Fibroblast of lung (primary cell): Measurements from ENCODE around the gene SLC16A5. TPM values are rescaled to one million over a fixed set of nuclear protein-coding genes. Genes with fewer than 3 reads are reported as not detected.

Source experiments
- DNase-seq, 2 donors: peaks; one replicate each; pipeline versions ENCODE4 v3.0.0 to v3.0.0-alpha.2; 2010; ENCODE audit warnings: low read depth in 2 of 2
- H2AFZ ChIP-seq: 2 replicates; pipeline ENCODE4 v1.5.1; 2012; ENCODE audit warnings: low read length, control low read depth, inconsistent platforms
- H3K27ac ChIP-seq: 2 replicates; pipeline ENCODE4 v1.5.1; 2011; ENCODE audit warnings: low read length, control low read depth; ENCODE audit not compliant: insufficient read depth
- H3K27me3 ChIP-seq: 2 replicates; pipeline ENCODE4 v1.5.1; 2011; ENCODE audit warnings: mild to moderate bottlenecking, low read length; ENCODE audit not compliant: control insufficient read depth, insufficient read depth
- H3K36me3 ChIP-seq: 2 replicates; pipeline ENCODE4 v1.5.1; 2011; ENCODE audit warnings: low read length; ENCODE audit not compliant: control insufficient read depth, insufficient read depth
- H3K4me1 ChIP-seq: 2 replicates; pipeline ENCODE4 v1.5.1; 2011; ENCODE audit warnings: low read length; ENCODE audit not compliant: control insufficient read depth, insufficient read depth; ENCODE audit errors: extremely low read depth
- H3K4me2 ChIP-seq: 2 replicates; pipeline ENCODE4 v1.5.1; 2011; ENCODE audit warnings: low read length, control low read depth; ENCODE audit not compliant: insufficient read depth; ENCODE audit errors: extremely low read depth
- H3K4me3 ChIP-seq, 4 experiments: fragments of 200-600 bp in 1 of 4; sonication (generic) in 1 of 4; replicated peaks in 1 of 4; 2 replicates each; pipeline ENCODE4 v1.5.1; 2011 to 2016; ENCODE audit warnings: low read length in 4 of 4, low read depth in 3 of 4, mild to moderate bottlenecking in 3 of 4, control low read depth in 2 of 4, inconsistent platforms in 1 of 4, mixed read lengths in 1 of 4; ENCODE audit not compliant: insufficient read depth in 1 of 4; ENCODE audit errors: control extremely low read depth in 1 of 4
- H3K79me2 ChIP-seq: 2 replicates; pipeline ENCODE4 v1.5.1; 2012; ENCODE audit warnings: mild to moderate bottlenecking, low read length, inconsistent platforms; ENCODE audit not compliant: control insufficient read depth, insufficient read depth
- H3K9ac ChIP-seq: 2 replicates; pipeline ENCODE4 v1.5.1; 2011; ENCODE audit warnings: mild to moderate bottlenecking, low read length, control low read depth; ENCODE audit not compliant: insufficient read depth
- H3K9me3 ChIP-seq: 2 replicates; pipeline ENCODE4 v1.5.1; 2012; ENCODE audit warnings: low read depth, low read length; ENCODE audit not compliant: control insufficient read depth, insufficient read depth
- H4K20me1 ChIP-seq: 2 replicates; pipeline ENCODE4 v1.5.1; 2011; ENCODE audit warnings: low read length; ENCODE audit not compliant: control insufficient read depth, insufficient read depth; ENCODE audit errors: extremely low read depth
- EZH2 ChIP-seq: IDR thresholded peaks from 2 replicates; pipeline ENCODE4 v1.5.1; 2012; ENCODE audit warnings: low read length, control low read depth, mild to moderate bottlenecking; ENCODE audit errors: missing control alignments
- polyA plus RNA-seq, 2 donors: library from polyadenylated mRNA; depleted of rRNA in 1 of 2; stranded (reverse) in 1 of 2; unstranded in 1 of 2; fragments of >200 nt; gene quantifications; 2 replicates each; pipeline ENCODE4 v1.2.1, GENCODE V29; 2011 to 2012; ENCODE audit warnings: missing spikeins in 1 of 2
- total RNA-seq: library from RNA; depleted of rRNA; stranded (reverse); fragments of >200 nt; gene quantifications from 2 replicates; pipeline ENCODE4 v1.2.1, GENCODE V29; 2014
- TF ChIP-seq, protein P1 (sequence below), 2 donors: IDR thresholded peaks in 1 of 2; conservative IDR thresholded peaks in 1 of 2; 1 replicate in 1 of 2; 2 replicates in 1 of 2; pipeline ENCODE4 v1.5.1; 2011 to 2012; ENCODE audit warnings: low read length in 2 of 2, control low read depth in 1 of 2, inconsistent platforms in 1 of 2, low read depth in 1 of 2, mild to moderate bottlenecking in 1 of 2

SLC16A5 gene
- total and polyA plus RNA-seq, 2 donors (not counting 1 experiment from before 2014, with no cell fraction given) = 1.5 to 8.4 TPM

DNA sequence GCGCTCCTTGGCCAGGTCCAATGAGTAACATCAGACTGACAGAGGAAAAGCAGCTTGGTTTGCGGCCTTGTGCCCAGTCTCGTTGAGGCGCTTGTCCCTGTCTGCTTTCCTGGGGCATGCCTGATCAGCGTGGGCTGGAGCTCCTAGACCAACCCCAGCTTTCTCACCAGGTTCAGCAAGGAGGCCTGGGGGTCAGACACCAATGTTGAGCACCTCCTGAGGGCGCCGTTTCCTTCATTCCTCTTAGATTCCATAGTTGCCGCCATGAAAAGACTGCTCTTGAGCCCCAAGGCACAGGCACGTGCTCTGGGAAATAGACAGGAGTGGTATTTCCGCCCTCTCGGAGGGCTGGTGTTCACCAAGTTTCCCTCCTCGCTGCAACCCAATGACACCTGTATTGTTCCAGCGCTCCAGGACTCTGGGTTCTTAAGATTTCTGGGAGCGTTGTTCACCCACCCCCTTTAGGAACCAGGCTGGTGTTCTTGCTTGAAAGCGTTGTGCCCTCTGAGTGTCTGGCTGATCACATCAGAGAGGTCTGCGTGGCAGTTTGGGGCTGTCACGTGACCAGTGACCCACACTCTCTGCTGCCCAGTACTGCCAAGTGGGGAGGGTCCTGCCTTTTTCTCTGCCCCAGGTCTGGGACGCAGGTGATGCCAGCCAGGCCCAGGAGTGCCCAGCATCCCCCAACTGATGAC lies 22.7 kb upstream of the SLC16A5 start:
- Histone ChIP-seq H3K9ac (no peak overlapping the region), H3K4me2 (no peak overlapping the region), H3K4me1 (no peaks in the 10 kb centered on the region), H3K27me3 (no peaks in the 10 kb centered on the region), H3K4me3 (no peak overlapping the region), H2AFZ (no peak overlapping the region), H3K27ac (no peak overlapping the region), H3K79me2 (no peaks in the 10 kb centered on the region), H3K36me3 (peaks cover 21% of the 10 kb centered on the region), H4K20me1 (no peaks in the 10 kb centered on the region), H3K9me3 (no peaks in the 10 kb centered on the region)
- TF ChIP-seq, protein P1, sequence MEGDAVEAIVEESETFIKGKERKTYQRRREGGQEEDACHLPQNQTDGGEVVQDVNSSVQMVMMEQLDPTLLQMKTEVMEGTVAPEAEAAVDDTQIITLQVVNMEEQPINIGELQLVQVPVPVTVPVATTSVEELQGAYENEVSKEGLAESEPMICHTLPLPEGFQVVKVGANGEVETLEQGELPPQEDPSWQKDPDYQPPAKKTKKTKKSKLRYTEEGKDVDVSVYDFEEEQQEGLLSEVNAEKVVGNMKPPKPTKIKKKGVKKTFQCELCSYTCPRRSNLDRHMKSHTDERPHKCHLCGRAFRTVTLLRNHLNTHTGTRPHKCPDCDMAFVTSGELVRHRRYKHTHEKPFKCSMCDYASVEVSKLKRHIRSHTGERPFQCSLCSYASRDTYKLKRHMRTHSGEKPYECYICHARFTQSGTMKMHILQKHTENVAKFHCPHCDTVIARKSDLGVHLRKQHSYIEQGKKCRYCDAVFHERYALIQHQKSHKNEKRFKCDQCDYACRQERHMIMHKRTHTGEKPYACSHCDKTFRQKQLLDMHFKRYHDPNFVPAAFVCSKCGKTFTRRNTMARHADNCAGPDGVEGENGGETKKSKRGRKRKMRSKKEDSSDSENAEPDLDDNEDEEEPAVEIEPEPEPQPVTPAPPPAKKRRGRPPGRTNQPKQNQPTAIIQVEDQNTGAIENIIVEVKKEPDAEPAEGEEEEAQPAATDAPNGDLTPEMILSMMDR (conservative IDR thresholded peaks at IDR 0.05 in 1 of 2, IDR thresholded peaks at IDR 0.05 in 1 of 2; ENCODE audit: low read depth in 1 of 2, low read length in 2 of 2) = no peak
- TF ChIP-seq EZH2 = no peak
- DNase-seq = no peak

DNA sequence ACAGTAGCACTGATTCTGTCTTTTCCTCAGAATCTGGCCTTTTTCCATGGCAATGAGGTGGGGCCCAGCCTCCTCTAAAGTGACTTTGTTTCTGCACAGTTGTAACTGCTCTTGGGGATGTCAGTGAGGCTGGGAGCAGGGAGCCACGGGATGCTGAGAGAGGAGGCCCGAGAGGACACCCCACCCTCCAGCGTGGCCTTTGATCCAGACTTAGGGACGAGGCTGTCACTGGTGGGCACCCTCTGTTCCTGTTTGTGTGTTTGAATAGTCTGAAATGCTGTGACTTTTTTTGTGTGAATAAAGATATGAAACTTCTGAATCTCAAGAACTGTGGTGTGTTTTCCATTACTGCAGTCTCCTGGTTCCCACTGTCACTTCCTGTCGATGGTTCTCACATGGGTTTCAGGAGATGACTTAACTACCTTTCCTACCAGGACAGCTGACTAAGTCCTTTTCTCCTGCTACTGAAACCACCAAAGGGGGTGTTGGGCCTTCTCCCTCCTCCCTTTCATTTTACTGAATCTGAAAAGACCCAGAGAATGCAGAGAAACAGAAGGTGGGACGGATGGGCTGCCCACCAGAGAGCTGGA lies 22.1 kb upstream of the SLC16A5 start:
- DNase-seq = peak in 1 of 2 donors; percentile 37
- no peak overlapping the region for H2AFZ ChIP-seq
- no peaks in the 10 kb centered on the region for H3K4me1 ChIP-seq
- no peak overlapping the region for H3K9ac ChIP-seq
- H3K9me3 ChIP-seq = no peaks in the 10 kb centered on the region
- no peak overlapping the region for H3K27ac ChIP-seq
- H3K79me2 ChIP-seq = no peaks in the 10 kb centered on the region
- no peak overlapping the region for H3K4me3 ChIP-seq
- H3K36me3 ChIP-seq = peaks cover 21% of the 10 kb centered on the region
- no peak overlapping the region for H3K4me2 ChIP-seq
- no peak for TF ChIP-seq EZH2
- TF ChIP-seq, protein P1 (conservative IDR thresholded peaks at IDR 0.05 in 1 of 2, IDR thresholded peaks at IDR 0.05 in 1 of 2; ENCODE audit: low read depth in 1 of 2, low read length in 2 of 2) = no peak
- no peaks in the 10 kb centered on the region for H3K27me3 ChIP-seq
- no peaks in the 10 kb centered on the region for H4K20me1 ChIP-seq

DNA sequence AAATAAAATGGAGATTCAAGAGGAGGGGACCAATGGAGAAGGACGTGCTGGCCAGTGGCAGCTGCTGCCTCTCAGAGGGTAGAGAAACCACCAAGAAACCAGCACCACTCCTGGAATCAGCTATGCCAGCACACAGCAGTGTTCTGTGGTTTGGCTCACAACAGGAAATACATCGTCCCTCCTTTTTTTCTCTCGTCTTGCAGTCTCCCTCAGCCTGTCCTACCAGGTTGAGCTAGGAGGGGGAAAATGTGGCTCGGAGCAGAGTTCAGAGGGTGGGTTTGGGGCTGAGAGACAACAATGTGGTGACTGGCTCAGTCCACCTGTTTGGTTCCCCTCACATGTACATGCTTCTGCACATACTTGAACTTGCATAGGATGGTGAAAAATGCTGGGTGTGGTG lies 19.9 kb upstream of the SLC16A5 start:
- Histone ChIP-seq H3K4me3 (no peak overlapping the region), H2AFZ (no peak overlapping the region), H3K9ac (no peak overlapping the region), H3K4me2 (no peak overlapping the region), H3K9me3 (no peaks in the 10 kb centered on the region), H3K4me1 (no peaks in the 10 kb centered on the region), H3K27ac (no peak overlapping the region), H4K20me1 (no peaks in the 10 kb centered on the region), H3K27me3 (no peaks in the 10 kb centered on the region), H3K36me3 (peaks cover 10% of the 10 kb centered on the region), H3K79me2 (no peaks in the 10 kb centered on the region)
- DNase-seq = no peak
- no peak for TF ChIP-seq EZH2
- TF ChIP-seq, protein P1 (conservative IDR thresholded peaks at IDR 0.05 in 1 of 2, IDR thresholded peaks at IDR 0.05 in 1 of 2; ENCODE audit: low read depth in 1 of 2, low read length in 2 of 2) = no peak
